GM12874 (cell line): ENCODE results near the gene GGA1.

ENCODE experiments used
- CTCF ChIP-seq: IDR thresholded peaks from 2 replicates; pipeline ENCODE4 v1.5.1; 2011; ENCODE audit warnings: low read depth, mild to moderate bottlenecking, control low read depth, low read length, moderate library complexity; ENCODE audit not compliant: insufficient read depth

Gene GGA1

GRCh38 chr22:37659066-37659896 is 50.6 kb downstream of the GGA1 start:
- TF ChIP-seq CTCF = no peak

- no peak for TF ChIP-seq CTCF
Measured at GRCh38 chr22:37659897-37660708, 51.5 kb downstream of the GGA1 start.

DNA sequence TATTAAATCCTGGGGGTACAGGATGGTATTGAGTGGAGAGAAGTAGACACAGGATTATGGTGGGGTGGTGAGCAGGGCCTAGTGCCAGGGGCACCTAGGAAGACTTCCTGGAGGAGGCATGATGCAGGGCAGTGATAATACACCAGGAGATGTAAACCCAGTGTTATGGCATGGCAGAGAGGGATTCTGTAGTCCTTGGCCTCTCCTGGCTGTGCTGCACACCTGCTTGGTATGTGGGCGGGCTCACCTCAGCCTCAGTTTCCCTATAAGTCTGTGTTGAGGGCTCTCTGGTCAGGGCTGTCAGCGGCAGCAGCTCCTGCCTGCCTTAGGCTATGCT is 52.0 kb downstream of the GGA1 start:
- TF ChIP-seq CTCF = no peak

DNA sequence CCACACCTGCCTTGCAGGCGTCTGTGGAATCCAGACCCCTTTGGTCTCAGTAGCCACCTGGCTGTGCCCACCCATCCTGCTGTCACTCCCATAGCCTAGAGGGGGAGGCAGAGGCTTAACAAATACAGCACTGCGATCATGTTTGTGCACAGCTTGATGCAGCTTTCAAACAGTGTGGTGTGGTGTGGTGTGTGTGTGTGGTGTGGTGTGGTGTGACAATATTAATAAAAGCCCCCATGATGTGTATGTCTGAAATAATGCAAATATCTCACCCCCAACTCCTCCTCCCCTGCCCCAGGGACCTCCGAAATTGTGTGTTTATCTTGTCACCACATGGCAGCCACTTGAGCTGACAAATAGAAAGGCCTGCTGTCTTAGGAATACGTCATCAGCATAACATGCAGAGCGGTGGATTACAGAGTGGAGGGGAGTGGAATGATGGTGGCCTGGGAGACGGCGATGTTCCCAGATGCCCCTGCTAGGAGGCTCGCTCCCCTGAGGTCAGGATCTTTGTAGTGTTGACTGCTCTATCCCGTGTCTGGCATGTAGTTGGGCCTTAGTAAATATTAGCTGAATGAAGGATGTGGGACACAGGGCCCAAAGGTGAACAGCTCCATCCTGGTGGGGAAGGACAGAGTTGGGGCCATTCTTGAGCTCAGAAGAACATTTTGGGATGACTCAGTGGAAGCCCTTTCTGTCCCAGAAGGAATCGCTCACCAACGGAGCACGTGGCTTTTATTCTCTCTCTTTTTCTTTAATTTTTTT is 52.7 kb downstream of the GGA1 start:
- TF ChIP-seq CTCF = peak; percentile 42; the same call in 1 of the 2 replicates

DNA sequence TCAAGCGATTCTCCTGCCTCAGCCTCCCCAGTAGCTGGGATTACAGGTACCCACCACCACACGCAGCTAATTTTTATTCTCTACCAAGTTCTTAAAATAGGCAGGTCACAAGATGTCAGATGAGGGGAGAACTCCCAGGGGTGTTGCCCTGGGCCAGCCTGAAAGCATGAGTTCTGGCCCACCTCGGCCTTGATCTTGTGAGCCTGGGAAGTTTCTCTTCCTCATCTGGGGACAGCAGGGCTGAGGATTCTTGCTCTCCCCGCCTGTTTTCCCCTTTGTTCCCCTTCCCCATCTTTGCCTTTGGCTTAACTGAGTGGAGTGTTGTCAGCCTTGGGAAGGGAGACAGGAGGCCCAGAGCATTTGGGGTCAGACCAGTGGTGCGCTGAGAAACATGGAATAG is 53.4 kb downstream of the GGA1 start:
- TF ChIP-seq CTCF = no peak

DNA sequence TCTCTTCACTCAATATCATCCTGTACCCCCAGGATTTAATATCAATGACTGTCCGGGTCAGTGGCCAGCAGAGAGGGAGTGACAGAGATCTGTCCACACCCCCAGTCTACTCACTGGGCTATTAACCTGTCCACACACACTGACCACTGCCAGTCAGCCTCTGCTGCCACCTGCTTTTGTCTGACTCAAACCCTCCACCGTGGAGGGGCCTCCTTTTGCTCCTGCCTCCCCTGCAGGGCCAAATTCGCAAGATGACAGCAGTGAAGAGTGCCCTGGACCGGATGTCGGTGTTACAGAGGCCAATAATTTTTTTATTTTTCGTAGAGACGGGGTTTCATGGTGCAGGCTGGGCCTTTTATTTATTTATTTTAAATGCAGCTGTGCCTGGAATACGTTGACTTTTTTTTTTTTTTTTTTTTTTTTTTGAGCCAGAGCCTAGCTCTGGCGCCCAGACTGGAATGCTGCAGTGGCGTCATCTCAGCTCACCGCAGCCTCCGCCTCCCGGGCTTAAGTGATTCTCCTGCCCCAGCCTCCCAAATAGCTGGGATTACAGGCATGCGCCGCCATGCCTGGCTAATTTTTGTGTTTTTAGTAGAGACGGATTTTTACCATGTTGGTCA is 55.0 kb downstream of the GGA1 start:
- TF ChIP-seq CTCF = no peak
